H9 (cell line): ENCODE data around the gene ANKH. TPM values are rescaled to one million over a fixed set of nuclear protein-coding genes. Genes with fewer than 3 reads are reported as not detected.

Experiments used
- DNase-seq: peaks from one replicate; pipeline ENCODE4 v3.0.0-alpha.2; 2017
- H2AFZ ChIP-seq: one replicate; pipeline ENCODE4 v1.6.1; 2013; ENCODE audit warnings: mild to moderate bottlenecking, low read length, control low read depth, moderate library complexity
- H2AK5ac ChIP-seq: 2 replicates; pipeline ENCODE4 v1.6.1; 2013; ENCODE audit warnings: low read length, control low read depth, mixed read lengths; ENCODE audit not compliant: insufficient read length
- H2BK120ac ChIP-seq: one replicate; pipeline ENCODE4 v1.6.1; 2013; ENCODE audit warnings: low read depth, mild to moderate bottlenecking, low read length, control low read depth, inconsistent platforms; ENCODE audit not compliant: poor library complexity, severe bottlenecking
- H2BK12ac ChIP-seq: 2 replicates; pipeline ENCODE4 v1.6.1; 2013; ENCODE audit warnings: low read length, control low read depth, mixed read lengths, low read depth; ENCODE audit not compliant: insufficient read length
- H2BK15ac ChIP-seq: 2 replicates; pipeline ENCODE4 v1.6.1; 2013; ENCODE audit warnings: low read depth, low read length, control low read depth
- H2BK20ac ChIP-seq: one replicate; pipeline ENCODE4 v1.6.1; 2013; ENCODE audit warnings: low read depth, mild to moderate bottlenecking, low read length, control low read depth, inconsistent platforms; ENCODE audit not compliant: poor library complexity, severe bottlenecking
- H2BK5ac ChIP-seq: 2 replicates; pipeline ENCODE4 v1.6.1; 2013; ENCODE audit warnings: low read length, control low read depth, mixed read lengths; ENCODE audit not compliant: insufficient read length
- H3K14ac ChIP-seq: 2 replicates; pipeline ENCODE4 v1.6.1; 2013; ENCODE audit warnings: low read length, control low read depth; ENCODE audit not compliant: insufficient read depth
- H3K18ac ChIP-seq: 2 replicates; pipeline ENCODE4 v1.6.1; 2013; ENCODE audit warnings: low read depth, mild to moderate bottlenecking, mixed read lengths, low read length, control low read depth; ENCODE audit not compliant: insufficient read length
- H3K23ac ChIP-seq: 2 replicates; pipeline ENCODE4 v1.6.1; 2013; ENCODE audit warnings: low read length, control low read depth, mixed read lengths, low read depth; ENCODE audit not compliant: insufficient read length
- H3K23me2 ChIP-seq: 2 replicates; pipeline ENCODE4 v1.6.1; 2013; ENCODE audit warnings: low read depth, mild to moderate bottlenecking, mixed read lengths, low read length, control low read depth; ENCODE audit not compliant: insufficient read length, poor library complexity, severe bottlenecking
- H3K27ac ChIP-seq: 2 replicates; pipeline ENCODE4 v1.5.1; 2013; ENCODE audit warnings: low read length, control low read depth, mixed read lengths, low read depth; ENCODE audit not compliant: insufficient read length
- H3K27me3 ChIP-seq: 2 replicates; pipeline ENCODE4 v1.6.1; 2013; ENCODE audit warnings: low read length, control low read depth, inconsistent platforms; ENCODE audit not compliant: insufficient read depth
- H3K4ac ChIP-seq: 2 replicates; pipeline ENCODE4 v1.6.1; 2013; ENCODE audit warnings: low read depth, mild to moderate bottlenecking, control low read depth, inconsistent platforms, low read length, moderate library complexity
- H3K4me1 ChIP-seq: 2 replicates; pipeline ENCODE4 v1.6.1; 2013; ENCODE audit warnings: low read length, control low read depth, inconsistent platforms; ENCODE audit not compliant: insufficient read depth
- H3K4me2 ChIP-seq: 2 replicates; pipeline ENCODE4 v1.6.1; 2013; ENCODE audit warnings: low read length, control low read depth, mixed read lengths; ENCODE audit not compliant: insufficient read length, insufficient read depth
- H3K56ac ChIP-seq: 2 replicates; pipeline ENCODE4 v1.6.1; 2013; ENCODE audit warnings: low read depth, mild to moderate bottlenecking, mixed read lengths, low read length, control low read depth; ENCODE audit not compliant: insufficient read length
- H3K79me1 ChIP-seq: 2 replicates; pipeline ENCODE4 v1.6.1; 2013; ENCODE audit warnings: low read depth, mild to moderate bottlenecking, moderate library complexity, low read length, control low read depth, inconsistent platforms; ENCODE audit not compliant: insufficient read depth, poor library complexity, severe bottlenecking
- H3K79me2 ChIP-seq: 2 replicates; pipeline ENCODE4 v1.6.1; 2013; ENCODE audit warnings: low read length, control low read depth, inconsistent platforms; ENCODE audit not compliant: insufficient read depth
- H3K9ac ChIP-seq: 2 replicates; pipeline ENCODE4 v1.6.1; 2013; ENCODE audit warnings: low read length, control low read depth, mixed read lengths; ENCODE audit not compliant: insufficient read length; ENCODE audit errors: extremely low read depth
- H3K9me3 ChIP-seq: one replicate; pipeline ENCODE4 v1.6.1; 2013; ENCODE audit warnings: low read depth, low read length, inconsistent platforms; ENCODE audit not compliant: control insufficient read depth
- H3T11ph ChIP-seq: one replicate; pipeline ENCODE4 v1.6.1; 2013; ENCODE audit warnings: mild to moderate bottlenecking, low read length, control low read depth, inconsistent platforms
- H4K20me1 ChIP-seq: one replicate; pipeline ENCODE4 v1.6.1; 2013; ENCODE audit not compliant: control insufficient read depth, insufficient read length, insufficient read depth
- H4K5ac ChIP-seq: 2 replicates; pipeline ENCODE4 v1.6.1; 2013; ENCODE audit warnings: low read depth, mild to moderate bottlenecking, mixed read lengths, low read length, control low read depth; ENCODE audit not compliant: insufficient read length
- H4K8ac ChIP-seq: replicated peaks from 2 replicates; pipeline ENCODE4 v1.6.1; 2013; ENCODE audit warnings: low read length, control low read depth, mixed read lengths, low read depth; ENCODE audit not compliant: insufficient read length
- H4K91ac ChIP-seq: 2 replicates; pipeline ENCODE4 v1.6.1; 2013; ENCODE audit warnings: low read depth, mild to moderate bottlenecking, moderate library complexity, mixed read lengths, low read length, control low read depth; ENCODE audit not compliant: insufficient read length
- H3K27ac Mint-ChIP-seq, 3 experiments: 2 replicates in 2 of 3; 3 replicates in 1 of 3; pipeline ENCODE4 v1.8.0; 2020 to 2021; ENCODE audit warnings: mixed read lengths in 3 of 3, mild to moderate bottlenecking in 1 of 3, moderate library complexity in 1 of 3
- H3K27me3 Mint-ChIP-seq: 2 replicates; pipeline ENCODE4 v1.8.0; 2021; ENCODE audit warnings: low read depth, mild to moderate bottlenecking, moderate library complexity, mixed read lengths
- H3K36me3 Mint-ChIP-seq, 3 experiments: 2 replicates in 2 of 3; 3 replicates in 1 of 3; pipeline ENCODE4 v1.8.0; 2020 to 2021; ENCODE audit warnings: low read depth in 3 of 3, mixed read lengths in 3 of 3; ENCODE audit not compliant: insufficient read depth in 1 of 3
- H3K4me1 Mint-ChIP-seq, 2 experiments: 2 replicates each; pipeline ENCODE4 v1.8.0; 2020; ENCODE audit warnings: mixed read lengths in 2 of 2
- H3K4me3 Mint-ChIP-seq, 2 experiments: 2 replicates in 1 of 2; 3 replicates in 1 of 2; pipeline ENCODE4 v1.8.0; 2020 to 2021; ENCODE audit warnings: mild to moderate bottlenecking in 2 of 2, mixed read lengths in 2 of 2, moderate library complexity in 1 of 2
- H3K9me3 Mint-ChIP-seq, 2 experiments: 2 replicates in 1 of 2; 3 replicates in 1 of 2; pipeline ENCODE4 v1.8.0; 2020; ENCODE audit warnings: mild to moderate bottlenecking in 2 of 2, mixed read lengths in 2 of 2, moderate library complexity in 1 of 2
- WGBS: extraction: QIAGEN DNeasy Blood & Tissue Kit; methylation state at CpG from one replicate; pipeline ENCODE4 v1.1.7; 2013; ENCODE audit warnings: missing lambda C conversion rate, low lambda C conversion rate, mixed read lengths; ENCODE audit not compliant: insufficient read length; ENCODE audit errors: extremely low coverage; 5-methylcytosine and 5-hydroxymethylcytosine counted together
- total RNA-seq: library from RNA; stranded (reverse); gene quantifications from 2 replicates; pipeline ENCODE4 v1.2.1, GENCODE V29; 2021
- TF ChIP-seq, protein P1 (sequence below): fragments of 200-600 bp; sonication (generic); conservative IDR thresholded peaks from 3 replicates; pipeline ENCODE4 v1.8.0; 2021; ENCODE audit warnings: antibody characterized with exemption, mild to moderate bottlenecking

ANKH gene
- total RNA-seq, 1 experiment from 2014 or later: 9.6 TPM

DNA sequence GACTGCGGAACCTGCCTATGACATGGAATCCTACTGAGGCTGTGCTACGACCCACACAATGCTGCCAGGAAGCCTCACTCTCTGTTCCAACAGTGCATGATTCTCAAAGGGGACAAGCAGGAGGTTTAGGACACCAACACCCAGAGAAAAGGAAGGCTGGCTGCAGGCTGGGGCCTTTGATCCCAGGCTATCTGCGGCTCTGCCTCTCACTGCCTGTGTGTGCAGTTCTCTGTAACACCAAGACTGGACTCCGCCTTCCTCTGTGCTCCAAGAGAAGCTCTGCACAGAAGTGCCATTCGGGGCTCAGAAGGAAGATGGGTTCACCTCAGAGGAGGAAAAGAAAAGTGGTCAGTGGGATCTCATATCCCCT lies 20.5 kb downstream of the ANKH start:
- WGBS: no CpG with 5 or more reads among the region's 5 CpGs
- no peaks in the 10 kb centered on the region; a peak in 1 of 5 replicates for H3K9me3 Mint-ChIP-seq
- H2AK5ac ChIP-seq: no peak overlapping the region
- H3K4me2 ChIP-seq: no peak overlapping the region
- H3K79me1 ChIP-seq: no peaks in the 10 kb centered on the region
- TF ChIP-seq, protein P1, sequence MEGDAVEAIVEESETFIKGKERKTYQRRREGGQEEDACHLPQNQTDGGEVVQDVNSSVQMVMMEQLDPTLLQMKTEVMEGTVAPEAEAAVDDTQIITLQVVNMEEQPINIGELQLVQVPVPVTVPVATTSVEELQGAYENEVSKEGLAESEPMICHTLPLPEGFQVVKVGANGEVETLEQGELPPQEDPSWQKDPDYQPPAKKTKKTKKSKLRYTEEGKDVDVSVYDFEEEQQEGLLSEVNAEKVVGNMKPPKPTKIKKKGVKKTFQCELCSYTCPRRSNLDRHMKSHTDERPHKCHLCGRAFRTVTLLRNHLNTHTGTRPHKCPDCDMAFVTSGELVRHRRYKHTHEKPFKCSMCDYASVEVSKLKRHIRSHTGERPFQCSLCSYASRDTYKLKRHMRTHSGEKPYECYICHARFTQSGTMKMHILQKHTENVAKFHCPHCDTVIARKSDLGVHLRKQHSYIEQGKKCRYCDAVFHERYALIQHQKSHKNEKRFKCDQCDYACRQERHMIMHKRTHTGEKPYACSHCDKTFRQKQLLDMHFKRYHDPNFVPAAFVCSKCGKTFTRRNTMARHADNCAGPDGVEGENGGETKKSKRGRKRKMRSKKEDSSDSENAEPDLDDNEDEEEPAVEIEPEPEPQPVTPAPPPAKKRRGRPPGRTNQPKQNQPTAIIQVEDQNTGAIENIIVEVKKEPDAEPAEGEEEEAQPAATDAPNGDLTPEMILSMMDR: no peak
- DNase-seq: no peak
- H3K27ac Mint-ChIP-seq: peak overlapping the region in 1 of 3 experiments; percentile 29; a peak in 3 of 7 replicates
- no peak overlapping the region for H3T11ph ChIP-seq
- peak overlapping the region; percentile 3; the same call in 1 of the 2 replicates for H3K14ac ChIP-seq
- H3K79me2 ChIP-seq: no peaks in the 10 kb centered on the region
- no peak overlapping the region for H2AFZ ChIP-seq
- no peaks in the 10 kb centered on the region; the same call in none of the 2 replicates for H3K4me1 ChIP-seq
- no peaks in the 10 kb centered on the region for H3K9me3 ChIP-seq
- no peak overlapping the region for H3K27ac ChIP-seq
- H4K5ac ChIP-seq: no peak overlapping the region
- H3K56ac ChIP-seq: no peak overlapping the region
- H3K18ac ChIP-seq: no peak overlapping the region
- no peak overlapping the region for H3K23ac ChIP-seq
- no peak overlapping the region for H3K4ac ChIP-seq
- no peaks in the 10 kb centered on the region for H3K23me2 ChIP-seq
- H2BK12ac ChIP-seq: no peak overlapping the region
- no peaks in the 10 kb centered on the region for H3K36me3 Mint-ChIP-seq
- no peaks in the 10 kb centered on the region for H3K27me3 ChIP-seq
- no peak overlapping the region for H2BK20ac ChIP-seq
- H4K20me1 ChIP-seq: no peaks in the 10 kb centered on the region
- H3K4me3 Mint-ChIP-seq: no peak overlapping the region
- H3K4me1 Mint-ChIP-seq: peaks cover 29% of the 10 kb centered on the region in 2 experiments
- no peak overlapping the region for H2BK15ac ChIP-seq
- H3K9ac ChIP-seq: no peak overlapping the region
- no peak overlapping the region for H4K91ac ChIP-seq
- no peak overlapping the region for H4K8ac ChIP-seq
- H2BK120ac ChIP-seq: no peak overlapping the region
- H3K27me3 Mint-ChIP-seq: no peaks in the 10 kb centered on the region
- H2BK5ac ChIP-seq: no peak overlapping the region
